Upper lobe of left lung (tissue), 4 donors: ENCODE data around the gene PLCB1.

Experiments used
- EP300 ChIP-seq, 4 donors: sonication (generic); formaldehyde crosslinking; IDR thresholded peaks; one replicate each; pipeline ENCODE4 v1.5.1; 2017; ENCODE audit warnings: antibody characterized with exemption in 4 of 4, control low read depth in 2 of 4
- POLR2A ChIP-seq, 4 donors: fragments of 450-650 bp; IDR thresholded peaks; one replicate each; pipeline ENCODE4 v1.5.1; 2016 to 2017; ENCODE audit warnings: antibody characterized with exemption in 4 of 4, mild to moderate bottlenecking in 2 of 4
- POLR2AphosphoS5 ChIP-seq, 2 donors: sonication (generic); formaldehyde crosslinking; IDR thresholded peaks; one replicate each; pipeline ENCODE4 v1.5.1; 2017; ENCODE audit warnings: antibody characterized with exemption in 2 of 2
- TF ChIP-seq, protein P1 (sequence below), 6 experiments: fragments of 450-650 bp in 4 of 6; fragments of 200-600 bp in 2 of 6; sonication (generic) in 2 of 6; IDR thresholded peaks; one replicate each; pipeline ENCODE4 v1.5.1; 2016 to 2019; ENCODE audit warnings: antibody characterized with exemption in 6 of 6

DNA sequence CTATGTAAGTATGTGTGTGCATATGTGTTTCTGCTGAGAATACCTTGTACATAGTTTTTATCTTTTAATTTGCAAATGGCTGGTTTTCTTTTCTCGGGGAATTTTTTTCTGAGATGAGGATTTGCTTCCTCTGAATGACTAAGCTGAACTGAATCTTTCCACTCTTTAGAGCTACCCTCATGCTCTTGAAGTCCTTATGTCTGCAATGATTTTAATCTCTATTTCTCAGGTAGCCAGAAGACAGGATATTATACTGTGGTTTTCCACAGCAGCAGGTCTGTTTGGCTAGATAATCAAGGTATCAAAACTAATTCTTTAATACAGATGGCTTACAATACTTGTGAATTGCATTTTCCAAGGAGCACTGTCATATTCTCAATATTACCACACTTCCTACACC, 114.7 kb downstream of the PLCB1 start:
- TF ChIP-seq, protein P1, sequence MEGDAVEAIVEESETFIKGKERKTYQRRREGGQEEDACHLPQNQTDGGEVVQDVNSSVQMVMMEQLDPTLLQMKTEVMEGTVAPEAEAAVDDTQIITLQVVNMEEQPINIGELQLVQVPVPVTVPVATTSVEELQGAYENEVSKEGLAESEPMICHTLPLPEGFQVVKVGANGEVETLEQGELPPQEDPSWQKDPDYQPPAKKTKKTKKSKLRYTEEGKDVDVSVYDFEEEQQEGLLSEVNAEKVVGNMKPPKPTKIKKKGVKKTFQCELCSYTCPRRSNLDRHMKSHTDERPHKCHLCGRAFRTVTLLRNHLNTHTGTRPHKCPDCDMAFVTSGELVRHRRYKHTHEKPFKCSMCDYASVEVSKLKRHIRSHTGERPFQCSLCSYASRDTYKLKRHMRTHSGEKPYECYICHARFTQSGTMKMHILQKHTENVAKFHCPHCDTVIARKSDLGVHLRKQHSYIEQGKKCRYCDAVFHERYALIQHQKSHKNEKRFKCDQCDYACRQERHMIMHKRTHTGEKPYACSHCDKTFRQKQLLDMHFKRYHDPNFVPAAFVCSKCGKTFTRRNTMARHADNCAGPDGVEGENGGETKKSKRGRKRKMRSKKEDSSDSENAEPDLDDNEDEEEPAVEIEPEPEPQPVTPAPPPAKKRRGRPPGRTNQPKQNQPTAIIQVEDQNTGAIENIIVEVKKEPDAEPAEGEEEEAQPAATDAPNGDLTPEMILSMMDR (IDR thresholded peaks at IDR 0.05): no peak
- TF ChIP-seq POLR2A (IDR thresholded peaks at IDR 0.05) (no peak), POLR2AphosphoS5 (IDR thresholded peaks at IDR 0.05) (no peak), EP300 (IDR thresholded peaks at IDR 0.05) (no peak)
